Spleen (tissue), 11 donors: ENCODE measurements around the gene ATRIP. TPM values are rescaled to one million over a fixed set of nuclear protein-coding genes. Genes with fewer than 3 reads are reported as not detected.

Source experiments
- DNase-seq: peaks from one replicate; pipeline ENCODE4 v3.0.0-alpha.2; 2020
- H3K27ac ChIP-seq, 8 donors: fragments of 200-600 bp; sonication (generic) in 7 of 8; 1 replicate in 4 of 8; 2 replicates in 4 of 8; pipeline versions ENCODE4 v1.5.0 to v1.8.0; 2016 to 2021; ENCODE audit warnings: inconsistent platforms in 4 of 8, mild to moderate bottlenecking in 4 of 8, moderate library complexity in 1 of 8
- H3K27me3 ChIP-seq, 7 donors: fragments of 200-600 bp; sonication (generic) in 6 of 7; replicated peaks in 1 of 7; 1 replicate in 4 of 7; 2 replicates in 3 of 7; pipeline versions ENCODE4 v1.5.0 to v1.8.0; 2016 to 2021; ENCODE audit warnings: inconsistent platforms in 3 of 7, mild to moderate bottlenecking in 1 of 7
- H3K36me3 ChIP-seq, 6 donors: fragments of 200-600 bp; sonication (generic) in 5 of 6; 1 replicate in 4 of 6; 2 replicates in 2 of 6; pipeline versions ENCODE4 v1.5.0 to v1.8.0; 2016 to 2021; ENCODE audit warnings: inconsistent platforms in 2 of 6
- H3K4me1 ChIP-seq, 6 donors: fragments of 200-600 bp; sonication (generic) in 5 of 6; 1 replicate in 3 of 6; 2 replicates in 3 of 6; pipeline versions ENCODE4 v1.5.0 to v1.8.0; 2016 to 2021; ENCODE audit warnings: inconsistent platforms in 3 of 6
- H3K4me3 ChIP-seq, 8 donors: fragments of 200-600 bp; sonication (generic) in 7 of 8; 1 replicate in 4 of 8; 2 replicates in 4 of 8; pipeline versions ENCODE4 v1.5.0 to v1.8.0; 2016 to 2021; ENCODE audit warnings: inconsistent platforms in 4 of 8, mild to moderate bottlenecking in 4 of 8, moderate library complexity in 2 of 8
- H3K9me3 ChIP-seq, 8 donors: fragments of 200-600 bp; sonication (generic) in 7 of 8; 1 replicate in 4 of 8; 2 replicates in 4 of 8; pipeline versions ENCODE4 v1.5.0 to v1.8.0; 2016 to 2021; ENCODE audit warnings: inconsistent platforms in 4 of 8
- CTCF ChIP-seq, 11 experiments: fragments of 200-600 bp in 7 of 11; fragments of 450-650 bp in 4 of 11; sonication (generic) in 4 of 11; IDR thresholded peaks in 8 of 11; conservative IDR thresholded peaks in 3 of 11; 1 replicate in 7 of 11; 2 replicates in 4 of 11; pipeline versions ENCODE4 v1.4.0 to v1.8.0; 2016 to 2021; ENCODE audit warnings: antibody characterized with exemption in 11 of 11, inconsistent platforms in 4 of 11, mild to moderate bottlenecking in 1 of 11
- POLR2A ChIP-seq, 3 donors: fragments of 450-650 bp; IDR thresholded peaks; one replicate each; pipeline ENCODE4 v1.5.1; 2017; ENCODE audit warnings: antibody characterized with exemption in 3 of 3, mild to moderate bottlenecking in 1 of 3
- POLR2AphosphoS5 ChIP-seq, 3 donors: sonication (generic); formaldehyde crosslinking; IDR thresholded peaks; one replicate each; pipeline ENCODE4 v1.5.1; 2017; ENCODE audit warnings: antibody characterized with exemption in 3 of 3
- WGBS, 5 donors: extraction: QIAGEN DNeasy Blood & Tissue Kit in 3 of 5; methylation state at CpG; one replicate each; pipeline versions ENCODE4 v1.1.5 to v1.1.7; 2013 to 2018; 5-methylcytosine and 5-hydroxymethylcytosine counted together
- intact Hi-C: fragments of 100-400 bp; cut with DNase I; formaldehyde crosslinking; loops from one replicate; pipeline ENCODE4 v1.15.0; 2023; ENCODE audit warnings: low total_unique reads
- polyA plus RNA-seq, 3 donors: library from polyadenylated mRNA; stranded (reverse); fragments of 200-250 nt; gene quantifications; one replicate each; pipeline ENCODE4 v1.2.1, GENCODE V29; 2013
- total RNA-seq, 7 donors: library from RNA; depleted of rRNA in 3 of 7; stranded (reverse); fragments of >200 nt in 3 of 7; fragmentation: NEBNext Ultra II Directional in 4 of 7; extraction: Animal tissue kit (Norgen Biotek cat#: 25700) in 4 of 7; gene quantifications; one replicate each; pipeline versions ENCODE4 v1.1.0 to v1.2.1, GENCODE V29; 2016 to 2021
- donor health status: healthy with polysubstance abuse.
- donor health status: DM: no; HTN: no; CAD: no; lungs with moderate emphysema.
- donor health status: DM: no; HTN: no; CAD: no.
- donor health status: Bipolar disorder and iron deficiency.
- donor health status: healthy.
- donor health status: DM: no; HTN: no; CAD: no.
- donor health status: DM: yes; HTN: yes; CAD: no.

The ATRIP gene
- total and polyA plus RNA-seq, 10 donors, result 5.2 to 10.0 (median 6.8) TPM

DNA sequence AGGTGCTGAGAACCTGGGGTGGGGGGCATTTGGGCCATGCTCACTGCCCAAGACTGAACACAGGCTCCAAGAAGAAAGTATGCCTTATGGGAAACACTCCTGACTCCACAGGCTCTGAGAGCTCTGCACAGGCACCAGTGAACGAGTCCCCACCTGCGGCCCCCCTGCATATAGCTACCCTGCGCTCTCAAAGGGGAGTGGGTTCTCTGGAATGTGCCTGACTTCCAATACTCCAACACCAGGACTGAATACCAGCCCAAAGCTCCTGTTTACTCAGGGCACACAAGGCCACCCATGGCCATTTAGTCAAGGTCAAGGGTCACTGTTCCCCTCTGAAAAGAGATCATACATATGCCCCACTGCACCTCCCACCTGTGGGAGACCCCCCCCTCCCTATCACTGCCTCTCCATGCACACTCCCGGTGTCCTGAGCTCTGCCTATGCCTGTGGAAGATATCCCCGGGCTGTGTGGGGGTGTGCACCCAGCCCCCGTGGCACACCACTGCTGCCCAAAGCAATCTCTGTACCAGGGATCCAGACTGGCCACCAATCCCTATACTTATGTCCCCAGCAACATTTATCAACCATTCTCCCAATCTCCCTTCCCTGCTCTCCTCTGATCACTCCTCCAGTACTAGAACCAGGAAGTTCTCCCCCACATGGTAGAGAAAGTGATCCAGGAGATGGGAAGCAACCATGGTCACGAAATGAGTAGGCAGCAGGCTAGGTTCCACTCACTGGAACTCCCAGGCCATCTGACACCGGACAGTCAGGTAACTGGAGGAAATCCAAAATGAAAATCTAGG lies 15.1 kb upstream of the ATRIP start:
- Histone ChIP-seq H3K4me3 (no peak overlapping the region), H3K27ac (peak overlapping the region in 5 of 8 donors; percentile 4 to 89 (median 85)), H3K27me3 (peaks cover 0 to 25% (median 9%) of the 10 kb centered on the region in 7 donors), H3K4me1 (peaks cover 15 to 96% (median 63%) of the 10 kb centered on the region in 6 donors), H3K36me3 (peaks cover 0 to 34% (median 18%) of the 10 kb centered on the region in 6 donors), H3K9me3 (no peaks in the 10 kb centered on the region)
- intact Hi-C loops, result loop anchor here (10.0 kb wide), 1 partner anchor 157 kb away; no protein-coding TSS in a partner anchor
- WGBS, 5 donors, result 83 to 95% (median 88%) methylated on average over 7 to 8 of the region's 8 CpGs
- TF ChIP-seq POLR2A (IDR thresholded peaks at IDR 0.05) (no peak), POLR2AphosphoS5 (IDR thresholded peaks at IDR 0.05) (no peak), CTCF (IDR thresholded peaks at IDR 0.05 in 8 of 11, conservative IDR thresholded peaks at IDR 0.05 in 3 of 11) (no peak)
- peak; percentile 43 for DNase-seq

DNA sequence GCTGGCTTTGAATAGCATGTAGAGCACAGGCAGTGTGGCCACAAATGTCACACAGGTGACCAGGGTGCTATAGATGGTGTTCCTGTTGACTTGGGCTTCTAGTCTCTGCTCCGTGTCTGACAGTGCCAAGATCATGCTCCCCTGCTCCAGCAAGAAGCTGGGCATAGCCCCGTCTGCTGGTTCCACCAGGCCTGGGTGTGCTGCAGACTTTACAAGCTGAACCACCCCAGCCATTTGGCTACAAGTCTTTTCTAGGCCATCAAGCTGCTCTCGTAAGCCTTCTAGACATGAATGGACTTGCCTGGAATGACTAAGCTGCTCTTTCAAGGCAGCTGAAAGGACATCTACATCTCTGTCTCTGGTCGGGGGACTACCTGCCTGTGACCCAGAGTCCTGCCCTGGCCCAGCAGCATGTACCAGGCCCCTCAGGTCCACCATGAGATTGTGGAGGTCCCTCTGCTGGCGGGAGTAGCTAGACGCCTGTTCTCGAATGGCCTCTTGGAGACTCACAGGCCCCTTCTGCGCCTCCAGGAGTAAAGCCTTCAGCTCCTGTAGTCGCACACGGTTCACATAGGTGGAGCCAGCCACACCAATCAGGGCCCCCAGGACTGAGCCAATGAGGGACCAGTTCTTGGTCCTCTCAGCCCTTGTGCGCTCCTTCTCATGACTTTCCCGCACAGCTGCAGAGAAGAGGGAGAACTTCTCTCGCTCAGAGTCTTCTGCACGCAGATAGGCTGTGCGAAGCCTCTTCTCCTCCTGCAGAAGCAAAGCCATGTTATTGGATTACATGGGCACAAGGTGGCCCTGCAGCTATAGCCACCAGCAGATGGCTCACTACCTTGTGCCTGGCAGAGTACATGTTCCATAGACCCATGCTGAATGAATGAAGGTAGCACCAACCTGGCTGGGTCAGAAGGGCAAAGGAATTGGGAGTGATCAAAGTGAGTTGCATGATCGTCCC lies 13.8 kb upstream of the ATRIP start:
- peak overlapping the region in 7 of 8 donors; percentile 5 to 56 (median 32) for H3K4me3 ChIP-seq
- peaks cover 0 to 34% (median 18%) of the 10 kb centered on the region in 6 donors for H3K36me3 ChIP-seq
- peaks cover 11 to 85% (median 58%) of the 10 kb centered on the region in 6 donors for H3K4me1 ChIP-seq
- H3K9me3 ChIP-seq, result no peaks in the 10 kb centered on the region
- intact Hi-C loops, result loop anchor here (10.0 kb wide), 1 partner anchor 158 kb away; no protein-coding TSS in a partner anchor
- TF ChIP-seq POLR2AphosphoS5 (IDR thresholded peaks at IDR 0.05) (no peak), CTCF (IDR thresholded peaks at IDR 0.05 in 8 of 11, conservative IDR thresholded peaks at IDR 0.05 in 3 of 11) (peak in 3 of 11 experiments; percentile 21 to 25 (median 21))
- 78 to 91% (median 88%) methylated on average over 10 to 16 of the region's 16 CpGs for WGBS, 5 donors
- peak; percentile 51 for DNase-seq
- peak overlapping the region in 6 of 8 donors; percentile 27 to 89 (median 74) for H3K27ac ChIP-seq
- H3K27me3 ChIP-seq, result peaks cover 0 to 25% (median 9%) of the 10 kb centered on the region in 7 donors

GRCh38 chr3:48433472-48434118 lies 12.9 kb upstream of the ATRIP start:
- peak overlapping the region in 7 of 8 donors; percentile 5 to 56 (median 32) for H3K4me3 ChIP-seq
- DNase-seq, result peak; percentile 71

More at GRCh38 chr3:48433472-48434118, 12.9 kb upstream of the ATRIP start:
- Histone ChIP-seq H3K36me3 (peaks cover 0 to 34% (median 18%) of the 10 kb centered on the region in 6 donors), H3K9me3 (no peaks in the 10 kb centered on the region), H3K4me1 (peaks cover 11 to 83% (median 52%) of the 10 kb centered on the region in 6 donors), H3K27ac (peak overlapping the region in 6 of 8 donors; percentile 70 to 89 (median 74)), H3K27me3 (peaks cover 0 to 17% (median 8%) of the 10 kb centered on the region in 7 donors)
- TF ChIP-seq POLR2A (IDR thresholded peaks at IDR 0.05) (no peak), POLR2AphosphoS5 (IDR thresholded peaks at IDR 0.05) (peak in 2 of 3 donors; percentile 73 to 75), CTCF (IDR thresholded peaks at IDR 0.05 in 8 of 11, conservative IDR thresholded peaks at IDR 0.05 in 3 of 11) (no peak)
- intact Hi-C loops, result loop anchor here (2.0 to 10.0 kb wide), 2 partner anchors 33 to 159 kb away; no protein-coding TSS in a partner anchor
- 69 to 91% (median 78%) methylated on average over 12 of the region's 12 CpGs for WGBS, 5 donors
